SK-N-SH (cell line): ENCODE measurements around the gene GALK2. TPM values are rescaled to one million over a fixed set of nuclear protein-coding genes. Genes with fewer than 3 reads are reported as not detected.

Experiments used
- CTCF ChIA-PET: fragments of 300-600, 350-600 bp; formaldehyde crosslinking; extraction: SDS; loops from one replicate; lab custom pipeline; 2021; lab: Yijun Ruan, JAX
- POLR2A ChIA-PET: fragments of 350-600 bp; sonication (Branson Sonifier 250); formaldehyde crosslinking; extraction: SDS; loops from one replicate; lab custom pipeline; 2020; ENCODE audit warnings: antibody characterized with exemption, inconsistent platforms; lab: Yijun Ruan, JAX
- DNase-seq: peaks from one replicate; pipeline ENCODE4 v3.0.0; 2012
- H2AFZ ChIP-seq: fragments of 200-600 bp; sonication (generic); 2 replicates; pipeline ENCODE4 v1.8.1; 2016; ENCODE audit warnings: antibody characterized with exemption, mild to moderate bottlenecking, low read depth
- H3F3A ChIP-seq: fragments of 200-600 bp; sonication (generic); replicated peaks from 2 replicates; pipeline ENCODE3; 2016; ENCODE audit warnings: antibody characterized with exemption, mild to moderate bottlenecking; ENCODE audit not compliant: insufficient read depth
- H3K27ac ChIP-seq, 2 experiments: fragments of 200-500 bp in 1 of 2; fragments of 200-600 bp in 1 of 2; sonication (Bioruptor generic) in 1 of 2; sonication (generic), shearing (Covaris generic) in 1 of 2; 2 replicates each; pipeline versions ENCODE4 v1.5.1 to v1.6.1; 2014 to 2016; ENCODE audit warnings: low read depth in 2 of 2, inconsistent platforms in 1 of 2, low read length in 1 of 2, mild to moderate bottlenecking in 1 of 2, mixed read lengths in 1 of 2
- H3K27me3 ChIP-seq: fragments of 200-600 bp; sonication (generic), shearing (Covaris generic); 2 replicates; pipeline ENCODE4 v1.6.1; 2016; ENCODE audit warnings: mixed run types; ENCODE audit not compliant: insufficient read depth
- H3K36me3 ChIP-seq, 2 experiments: fragments of 200-500 bp in 1 of 2; fragments of 200-600 bp in 1 of 2; sonication (Bioruptor generic) in 1 of 2; sonication (generic) in 1 of 2; replicated peaks in 1 of 2; 2 replicates each; pipeline versions ENCODE3 to v1.5.1; 2014 to 2016; ENCODE audit warnings: low read length in 1 of 2, mild to moderate bottlenecking in 1 of 2; ENCODE audit not compliant: insufficient read depth in 2 of 2, control insufficient read depth in 1 of 2
- H3K4me1 ChIP-seq, 2 experiments: fragments of 200-500 bp in 1 of 2; fragments of 200-600 bp in 1 of 2; sonication (Bioruptor generic) in 1 of 2; sonication (generic), shearing (Covaris generic) in 1 of 2; 2 replicates each; pipeline versions ENCODE4 v1.5.1 to v1.6.1; 2014 to 2016; ENCODE audit warnings: low read depth in 1 of 2, low read length in 1 of 2, mixed run types in 1 of 2; ENCODE audit not compliant: insufficient read depth in 2 of 2, control insufficient read depth in 1 of 2
- H3K4me2 ChIP-seq: fragments of 200-600 bp; sonication (generic), shearing (Covaris generic); 2 replicates; pipeline ENCODE4 v1.6.1; 2017; ENCODE audit warnings: mixed run types
- H3K4me3 ChIP-seq, 2 experiments: fragments of 200-500 bp in 1 of 2; fragments of 200-600 bp in 1 of 2; sonication (Bioruptor generic) in 1 of 2; sonication (generic), shearing (Covaris generic) in 1 of 2; 2 replicates each; pipeline versions ENCODE4 v1.5.1 to v1.8.1; 2014 to 2016; ENCODE audit warnings: low read depth in 2 of 2, inconsistent platforms in 1 of 2, low read length in 1 of 2, mild to moderate bottlenecking in 1 of 2, mixed read lengths in 1 of 2, moderate library complexity in 1 of 2
- H3K79me2 ChIP-seq: fragments of 200-600 bp; sonication (generic); 2 replicates; pipeline ENCODE4 v1.8.1; 2017; ENCODE audit warnings: mild to moderate bottlenecking; ENCODE audit not compliant: insufficient read depth
- H3K9ac ChIP-seq: fragments of 200-600 bp; sonication (generic); 2 replicates; pipeline ENCODE4 v1.6.1; 2017; ENCODE audit warnings: mixed run types
- H3K9me2 ChIP-seq: fragments of 200-600 bp; sonication (generic); 2 replicates; pipeline ENCODE4 v1.6.1; 2017; ENCODE audit warnings: mixed run types
- H3K9me3 ChIP-seq: fragments of 200-600 bp; sonication (generic); 2 replicates; pipeline ENCODE4 v1.6.1; 2017; ENCODE audit warnings: mixed run types, mild to moderate bottlenecking, moderate library complexity
- H4K20me1 ChIP-seq: fragments of 200-600 bp; sonication (generic); 2 replicates; pipeline ENCODE4 v1.6.1; 2017; ENCODE audit warnings: mild to moderate bottlenecking, mixed run types; ENCODE audit not compliant: insufficient read depth
- CHD2 ChIP-seq: fragments of 150-350 bp; IDR thresholded peaks from 2 replicates; pipeline ENCODE4 v1.6.1; 2018; ENCODE audit warnings: low read length; ENCODE audit not compliant: partially characterized antibody
- CTCF ChIP-seq: fragments of 200-600 bp; sonication (generic); IDR thresholded peaks from 2 replicates; pipeline ENCODE4 v1.6.1; 2017; ENCODE audit warnings: antibody characterized with exemption, mild to moderate bottlenecking, moderate library complexity
- MEF2A ChIP-seq: IDR thresholded peaks from 2 replicates; pipeline ENCODE4 v1.4.0; 2012; ENCODE audit warnings: low read depth, borderline replicate concordance
- MXI1 ChIP-seq: IDR thresholded peaks from 2 replicates; pipeline ENCODE4 v1.6.1; 2012; ENCODE audit warnings: mild to moderate bottlenecking, low read depth, low read length, improper control_type of control experiment
- NFIC ChIP-seq: IDR thresholded peaks from 2 replicates; pipeline ENCODE4 v1.4.0; 2012; ENCODE audit warnings: borderline replicate concordance
- RAD21 ChIP-seq: IDR thresholded peaks from 2 replicates; pipeline ENCODE4 v1.6.1; 2012; ENCODE audit warnings: mild to moderate bottlenecking, low read length
- REST ChIP-seq: IDR thresholded peaks from 2 replicates; pipeline ENCODE4 v1.6.1; 2012; ENCODE audit warnings: mild to moderate bottlenecking, low read depth, low read length, moderate library complexity
- RFX5 ChIP-seq: IDR thresholded peaks from 2 replicates; pipeline ENCODE4 v1.6.1; 2012; ENCODE audit warnings: mild to moderate bottlenecking, improper control_type of control experiment, low read length
- RXRA ChIP-seq: IDR thresholded peaks from 2 replicates; pipeline ENCODE4 v1.4.0; 2012; ENCODE audit warnings: low read depth, mild to moderate bottlenecking, borderline replicate concordance
- TCF12 ChIP-seq: IDR thresholded peaks from 2 replicates; pipeline ENCODE4 v1.4.0; 2012
- USF1 ChIP-seq: IDR thresholded peaks from 2 replicates; pipeline ENCODE4 v1.4.0; 2012; ENCODE audit warnings: low read depth, borderline replicate concordance
- WGBS: methylation state at CpG from one replicate; pipeline ENCODE4 v1.1.6; 2017; ENCODE audit warnings: low lambda C conversion rate; 5-methylcytosine and 5-hydroxymethylcytosine counted together
- polyA plus RNA-seq, 3 experiments: library from polyadenylated mRNA; depleted of rRNA; stranded (reverse); fragments of >200 nt; gene quantifications; 2 replicates each; pipeline ENCODE4 v1.2.3, GENCODE V29; 2012

The GALK2 gene
- polyA plus RNA-seq, 1 of the 3 experiments (the other 2 are of a cell fraction): 19.0 TPM

- Histone ChIP-seq H3K36me3 (peaks cover 0 to 9% of the 10 kb centered on the region in 2 experiments), H3K9me2 (no peaks in the 10 kb centered on the region), H3F3A (no peaks in the 10 kb centered on the region), H4K20me1 (no peaks in the 10 kb centered on the region), H2AFZ (no peak overlapping the region), H3K27ac (peak overlapping the region in 1 of 2 experiments; percentile 72; a peak in 2 of 4 replicates), H3K4me1 (peaks cover 4 to 11% of the 10 kb centered on the region in 2 experiments), H3K27me3 (no peaks in the 10 kb centered on the region), H3K4me2 (no peak overlapping the region), H3K9me3 (no peaks in the 10 kb centered on the region), H3K4me3 (no peak overlapping the region), H3K9ac (no peak overlapping the region), H3K79me2 (no peaks in the 10 kb centered on the region)
- TF ChIP-seq RAD21 (peak; percentile 3; the same call in 1 of the 2 replicates), TCF12 (peak; percentile 20; the same call in 1 of the 2 replicates), RXRA (no peak), USF1 (no peak), CHD2 (no peak), MEF2A (no peak), REST (no peak), RFX5 (no peak), CTCF (no peak), MXI1 (no peak)
- 15% methylated on average over 2 of the region's 2 CpGs for WGBS
- DNase-seq: peak; percentile 9
- ChIA-PET POLR2A (no interaction called here), CTCF (no interaction called here)
These were observed 145.4 kb downstream of the GALK2 start for GRCh38 chr15:49315391-49315823.

- Histone ChIP-seq H2AFZ (no peak overlapping the region), H3K4me1 (peaks cover 3 to 5% of the 10 kb centered on the region in 2 experiments; a peak in 3 of 4 replicates), H3K9ac (no peak overlapping the region), H3K4me3 (no peak overlapping the region), H3K9me3 (no peaks in the 10 kb centered on the region), H3K36me3 (peaks cover 7 to 10% of the 10 kb centered on the region in 2 experiments), H3K9me2 (no peaks in the 10 kb centered on the region), H3K4me2 (no peak overlapping the region), H4K20me1 (no peaks in the 10 kb centered on the region), H3F3A (no peaks in the 10 kb centered on the region), H3K27ac (no peak overlapping the region), H3K79me2 (no peaks in the 10 kb centered on the region), H3K27me3 (no peaks in the 10 kb centered on the region)
- no peak for TF ChIP-seq NFIC
- POLR2A ChIA-PET: no interaction called here
- CTCF ChIA-PET: interaction anchor here (1.2 to 1.5 kb wide), 2 partner anchors 84 to 731 kb away, joined by 3 to 4 read pairs; no protein-coding TSS in a partner anchor
- 100% methylated on average over 1 of the region's 1 CpG for WGBS
- DNase-seq: no peak
These were observed 150.3 kb downstream of the GALK2 start for GRCh38 chr15:49320351-49320750.
